Esophagus muscularis mucosa (tissue), 4 donors: Measurements from ENCODE around the gene DNAJC27. TPM values are rescaled to one million over a fixed set of nuclear protein-coding genes. Genes with fewer than 3 reads are reported as not detected.
"Not testable (repeated sequence)": the region's sequence is repeated elsewhere in the genome, so short reads cannot be mapped to it uniquely, and the experiment has no call there.

ENCODE experiments used
- DNase-seq: peaks from one replicate; pipeline ENCODE4 v3.0.0-alpha.2; 2017; ENCODE audit errors: extremely low spot score
- H3K27ac ChIP-seq, 4 donors: fragments of 200-600 bp; sonication (generic); replicated peaks in 1 of 4; 1 replicate in 3 of 4; 2 replicates in 1 of 4; pipeline ENCODE4 v1.5.1; 2016 to 2019; ENCODE audit warnings: mild to moderate bottlenecking in 1 of 4
- H3K27me3 ChIP-seq, 4 donors: fragments of 200-600 bp; sonication (generic); one replicate each; pipeline versions ENCODE4 v1.5.1 to v1.6.0; 2016 to 2019
- H3K36me3 ChIP-seq, 4 donors: fragments of 200-600 bp; sonication (generic); one replicate each; pipeline ENCODE4 v1.5.1; 2016 to 2019
- H3K4me1 ChIP-seq, 4 donors: fragments of 200-600 bp; sonication (generic); one replicate each; pipeline ENCODE4 v1.5.1; 2016 to 2019
- H3K4me3 ChIP-seq, 4 donors: fragments of 200-600 bp; sonication (generic); 1 replicate in 2 of 4; 2 replicates in 2 of 4; pipeline ENCODE4 v1.5.1; 2016 to 2019; ENCODE audit warnings: mild to moderate bottlenecking in 4 of 4, moderate library complexity in 1 of 4
- H3K9me3 ChIP-seq, 4 donors: fragments of 200-600 bp; sonication (generic); 1 replicate in 3 of 4; 2 replicates in 1 of 4; pipeline ENCODE4 v1.5.1; 2016 to 2019
- CTCF ChIP-seq, 3 experiments: fragments of 200-600 bp in 2 of 3; fragments of 450-650 bp in 1 of 3; sonication (generic) in 2 of 3; IDR thresholded peaks; one replicate each; pipeline ENCODE4 v1.5.1; 2017 to 2019; ENCODE audit warnings: antibody characterized with exemption in 3 of 3, mild to moderate bottlenecking in 2 of 3, moderate library complexity in 1 of 3
- EP300 ChIP-seq: sonication (generic); formaldehyde crosslinking; IDR thresholded peaks from one replicate; pipeline ENCODE4 v1.6.1; 2017; ENCODE audit warnings: antibody characterized with exemption
- POLR2A ChIP-seq: fragments of 450-650 bp; IDR thresholded peaks from one replicate; pipeline ENCODE4 v1.6.1; 2017; ENCODE audit warnings: antibody characterized with exemption, moderate library complexity, mild to moderate bottlenecking, low read depth
- POLR2AphosphoS5 ChIP-seq, 2 donors: sonication (generic); formaldehyde crosslinking; IDR thresholded peaks; one replicate each; pipeline ENCODE4 v1.6.1; 2017; ENCODE audit warnings: antibody characterized with exemption in 2 of 2
- WGBS: methylation state at CpG from one replicate; pipeline ENCODE4 v1.1.5; 2018; 5-methylcytosine and 5-hydroxymethylcytosine counted together
- intact Hi-C: fragments of 100-400 bp; cut with DNase I; formaldehyde crosslinking; loops from one replicate; pipeline ENCODE4 v1.15.1; 2023
- total RNA-seq, 4 donors: library from RNA; depleted of rRNA; stranded (reverse); fragments of >200 nt; gene quantifications; one replicate each; pipeline versions ENCODE4 v1.1.0 to v1.2.1, GENCODE V29; 2016

DNAJC27 gene
- total RNA-seq, 4 donors from 2014 or later: 5.8 to 8.6 (median 7.5) TPM

- H3K27me3 ChIP-seq: no peaks in the 10 kb centered on the region
- TF ChIP-seq EP300: no peak
- TF ChIP-seq POLR2A: no peak
- no peak for TF ChIP-seq POLR2AphosphoS5 (IDR thresholded peaks at IDR 0.05)
- no peak for TF ChIP-seq CTCF (IDR thresholded peaks at IDR 0.05)
- peaks cover 0 to 4% (median 0%) of the 10 kb centered on the region in 4 donors for H3K36me3 ChIP-seq
- 56% methylated on average over 1 of the region's 1 CpG for WGBS
- H3K27ac ChIP-seq: no peak overlapping the region
- no peaks in the 10 kb centered on the region for H3K9me3 ChIP-seq
- H3K4me3 ChIP-seq: no peak overlapping the region
- intact Hi-C loops: no loop called here
- H3K4me1 ChIP-seq: peaks cover 6 to 15% (median 12%) of the 10 kb centered on the region in 4 donors
- no peak for DNase-seq
These were observed 30.3 kb upstream of the DNAJC27 start for GRCh38 chr2:25002066-25002465.

GRCh38 chr2:25001325-25001637 is 29.5 kb upstream of the DNAJC27 start:
- DNase-seq: no peak
- intact Hi-C loops: no loop called here
- Histone ChIP-seq H3K9me3 (no peaks in the 10 kb centered on the region), H3K4me3 (no peak overlapping the region), H3K27me3 (no peaks in the 10 kb centered on the region), H3K4me1 (peaks cover 9 to 19% (median 14%) of the 10 kb centered on the region in 4 donors), H3K36me3 (peaks cover 0 to 4% (median 0%) of the 10 kb centered on the region in 4 donors), H3K27ac (no peak overlapping the region)
- TF ChIP-seq EP300 (no peak), CTCF (IDR thresholded peaks at IDR 0.05) (no peak), POLR2A (no peak), POLR2AphosphoS5 (IDR thresholded peaks at IDR 0.05) (no peak)
- WGBS: 86% methylated on average over 7 of the region's 7 CpGs

GRCh38 chr2:25000503-25001324 is 29.0 kb upstream of the DNAJC27 start:
- Histone ChIP-seq H3K27ac (no peak overlapping the region), H3K4me1 (peaks cover 9 to 19% (median 14%) of the 10 kb centered on the region in 4 donors), H3K36me3 (peaks cover 0 to 4% (median 0%) of the 10 kb centered on the region in 4 donors), H3K4me3 (no peak overlapping the region), H3K27me3 (no peaks in the 10 kb centered on the region), H3K9me3 (no peaks in the 10 kb centered on the region)
- WGBS: 52% methylated on average over 6 of the region's 6 CpGs
- intact Hi-C loops: no loop called here
- DNase-seq: no peak
- TF ChIP-seq EP300 (no peak), POLR2A (no peak), CTCF (IDR thresholded peaks at IDR 0.05) (no peak), POLR2AphosphoS5 (IDR thresholded peaks at IDR 0.05) (no peak)

GRCh38 chr2:25000036-25000435 is 28.3 kb upstream of the DNAJC27 start:
- Histone ChIP-seq H3K9me3 (no peaks in the 10 kb centered on the region), H3K27ac (no peak overlapping the region), H3K36me3 (peaks cover 0 to 4% (median 0%) of the 10 kb centered on the region in 4 donors), H3K27me3 (no peaks in the 10 kb centered on the region), H3K4me3 (no peak overlapping the region), H3K4me1 (peaks cover 9 to 19% (median 14%) of the 10 kb centered on the region in 4 donors)
- 33% methylated on average over 4 of the region's 4 CpGs for WGBS
- intact Hi-C loops: no loop called here
- DNase-seq: no peak
- TF ChIP-seq CTCF (IDR thresholded peaks at IDR 0.05): no peak
- no peak for TF ChIP-seq EP300

- 86% methylated on average over 8 of the region's 8 CpGs for WGBS
- H3K27me3 ChIP-seq, H3K9me3 ChIP-seq, H3K4me3 ChIP-seq, intact Hi-C loops, H3K27ac ChIP-seq, H3K36me3 ChIP-seq, DNase-seq: not testable (repeated sequence)
- H3K4me1 ChIP-seq: peaks cover 9 to 19% (median 14%) of the 10 kb centered on the region in 4 donors
These were observed 27.3 kb upstream of the DNAJC27 start for GRCh38 chr2:24999097-24999496.
